GM23248 (cell line): ENCODE data around the gene GFRA1. TPM values are rescaled to one million over a fixed set of nuclear protein-coding genes. Genes with fewer than 3 reads are reported as not detected.

Source experiments
- DNase-seq: peaks from one replicate; pipeline ENCODE4 v3.0.0-alpha.2; 2015
- H2AFZ ChIP-seq: fragments of 200-600 bp; sonication (generic); 2 replicates; pipeline ENCODE4 v1.6.1; 2016; ENCODE audit warnings: antibody characterized with exemption
- H3F3A ChIP-seq: fragments of 200-600 bp; sonication (generic); 2 replicates; pipeline ENCODE4 v1.6.1; 2016; ENCODE audit warnings: mild to moderate bottlenecking, antibody characterized with exemption, mixed run types; ENCODE audit not compliant: insufficient read depth
- H3K27ac ChIP-seq: fragments of 200-600 bp; sonication (generic); 2 replicates; pipeline ENCODE4 v1.5.1; 2016; ENCODE audit warnings: mild to moderate bottlenecking
- H3K27me3 ChIP-seq: fragments of 200-600 bp; sonication (generic); replicated peaks from 2 replicates; pipeline ENCODE4 v1.6.1; 2016; ENCODE audit warnings: mild to moderate bottlenecking; ENCODE audit not compliant: insufficient read depth
- H3K36me3 ChIP-seq: fragments of 200-600 bp; sonication (generic); 2 replicates; pipeline ENCODE4 v1.6.1; 2016; ENCODE audit warnings: low read depth, mild to moderate bottlenecking
- H3K4me1 ChIP-seq: fragments of 200-600 bp; sonication (generic); 2 replicates; pipeline ENCODE4 v1.6.1; 2016; ENCODE audit warnings: mild to moderate bottlenecking; ENCODE audit not compliant: insufficient read depth
- H3K4me2 ChIP-seq: fragments of 200-600 bp; sonication (generic); one replicate; pipeline ENCODE4 v1.6.1; 2016; ENCODE audit warnings: mild to moderate bottlenecking; ENCODE audit not compliant: unreplicated experiment
- H3K4me3 ChIP-seq: fragments of 200-600 bp; sonication (generic); 2 replicates; pipeline ENCODE4 v1.5.1; 2016; ENCODE audit warnings: mild to moderate bottlenecking
- H3K79me2 ChIP-seq: fragments of 200-600 bp; sonication (generic); 2 replicates; pipeline ENCODE4 v1.6.1; 2016; ENCODE audit warnings: mild to moderate bottlenecking; ENCODE audit not compliant: insufficient read depth
- H3K9ac ChIP-seq: fragments of 200-600 bp; sonication (generic); 2 replicates; pipeline ENCODE4 v1.6.1; 2016; ENCODE audit warnings: mild to moderate bottlenecking
- H3K9me2 ChIP-seq: fragments of 200-600 bp; sonication (generic); 2 replicates; pipeline ENCODE4 v1.6.1; 2016; ENCODE audit warnings: mixed run types, mild to moderate bottlenecking, moderate library complexity; ENCODE audit not compliant: insufficient read depth
- H3K9me3 ChIP-seq: fragments of 200-600 bp; sonication (generic); one replicate; pipeline ENCODE4 v1.6.1; 2017; ENCODE audit warnings: low read depth
- H4K20me1 ChIP-seq: fragments of 200-600 bp; sonication (generic); 2 replicates; pipeline ENCODE4 v1.6.0; 2016; ENCODE audit not compliant: insufficient read depth
- EZH2 ChIP-seq: fragments of 200-600 bp; sonication (generic); IDR thresholded peaks from 2 replicates; pipeline ENCODE4 v1.6.1; 2018; ENCODE audit warnings: antibody characterized with exemption, mild to moderate bottlenecking; ENCODE audit not compliant: insufficient read depth, poor library complexity, severe bottlenecking
- EZH2phosphoT487 ChIP-seq: fragments of 200-600 bp; sonication (generic); IDR thresholded peaks from 2 replicates; pipeline ENCODE4 v1.6.1; 2018; ENCODE audit warnings: antibody characterized with exemption, moderate library complexity, mild to moderate bottlenecking, low read depth; ENCODE audit not compliant: insufficient read depth
- WGBS, 2 experiments: methylation state at CpG; one replicate each; pipeline ENCODE4 v1.1.6; 2015 to 2017; ENCODE audit warnings: low lambda C conversion rate in 2 of 2, low coverage in 1 of 2; ENCODE audit errors: missing lambda C conversion rate in 2 of 2; 5-methylcytosine and 5-hydroxymethylcytosine counted together
- in situ Hi-C: fragments of 300-500 bp; cut with MboI; formaldehyde crosslinking; loops from 2 replicates; pipeline ENCODE4 v1.15.0; 2020
- polyA plus RNA-seq: library from polyadenylated mRNA; unstranded; fragments of >200 nt; fragmentation: Nextera tagmentation; extraction: Ambion mirVana; gene quantifications from 2 replicates; pipeline ENCODE4 v1.2.1, GENCODE V29; 2016
- total RNA-seq: library from RNA; depleted of rRNA; stranded (reverse); fragments of >200 nt; shearing (Covaris generic); gene quantifications from 2 replicates; pipeline ENCODE4 v1.2.3, GENCODE V29; 2014

The GFRA1 gene
- total and polyA plus RNA-seq, 2 experiments from 2014 or later: 5.0 to 5.2 TPM

DNA sequence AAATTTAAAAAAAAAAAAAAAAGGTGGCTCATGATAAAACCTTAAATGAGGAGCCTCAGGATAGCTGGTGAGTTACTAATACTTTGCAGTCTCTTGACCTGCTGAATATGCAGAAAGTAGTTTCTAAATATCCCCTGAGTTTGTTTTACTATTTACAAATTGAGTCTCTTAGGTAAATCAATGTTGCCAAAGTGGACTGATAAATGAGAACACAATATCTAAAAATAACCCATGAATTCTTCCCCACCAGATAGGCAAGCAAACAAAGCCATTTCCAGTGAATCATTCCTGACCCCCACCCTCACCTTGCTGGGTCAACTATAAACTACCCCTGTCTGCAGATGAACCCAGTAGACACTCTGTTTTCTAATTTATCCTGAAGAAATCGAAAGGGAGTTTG is 78.9 kb downstream of the GFRA1 start:
- H3K4me1 ChIP-seq: no peaks in the 10 kb centered on the region
- H4K20me1 ChIP-seq: no peaks in the 10 kb centered on the region
- no peaks in the 10 kb centered on the region for H3K27me3 ChIP-seq
- no peak overlapping the region for H2AFZ ChIP-seq
- no peaks in the 10 kb centered on the region for H3F3A ChIP-seq
- no peak overlapping the region for H3K4me2 ChIP-seq
- no peaks in the 10 kb centered on the region for H3K9me3 ChIP-seq
- TF ChIP-seq EZH2 (no peak), EZH2phosphoT487 (no peak)
- no peak overlapping the region for H3K27ac ChIP-seq
- H3K4me3 ChIP-seq: no peak overlapping the region
- H3K36me3 ChIP-seq: no peaks in the 10 kb centered on the region
- H3K79me2 ChIP-seq: no peaks in the 10 kb centered on the region
- 77% methylated on average over 1 of the region's 1 CpG for WGBS, 2 experiments
- in situ Hi-C loops: no loop called here
- H3K9ac ChIP-seq: no peak overlapping the region
- DNase-seq: no peak
- no peaks in the 10 kb centered on the region for H3K9me2 ChIP-seq

GRCh38 chr10:116190883-116191282 is 82.1 kb downstream of the GFRA1 start:
- Histone ChIP-seq H3K27me3 (no peaks in the 10 kb centered on the region), H3K4me3 (no peak overlapping the region), H3K9me3 (no peaks in the 10 kb centered on the region), H3K36me3 (no peaks in the 10 kb centered on the region), H4K20me1 (no peaks in the 10 kb centered on the region), H3F3A (no peaks in the 10 kb centered on the region), H3K4me2 (no peak overlapping the region), H3K79me2 (no peaks in the 10 kb centered on the region), H2AFZ (no peak overlapping the region), H3K9ac (no peak overlapping the region), H3K27ac (no peak overlapping the region), H3K4me1 (no peaks in the 10 kb centered on the region), H3K9me2 (no peaks in the 10 kb centered on the region)
- in situ Hi-C loops: no loop called here
- no peak for TF ChIP-seq EZH2phosphoT487
- TF ChIP-seq EZH2: no peak
- no peak for DNase-seq
- WGBS, 2 experiments: 52 to 56% methylated on average over 2 of the region's 2 CpGs

DNA sequence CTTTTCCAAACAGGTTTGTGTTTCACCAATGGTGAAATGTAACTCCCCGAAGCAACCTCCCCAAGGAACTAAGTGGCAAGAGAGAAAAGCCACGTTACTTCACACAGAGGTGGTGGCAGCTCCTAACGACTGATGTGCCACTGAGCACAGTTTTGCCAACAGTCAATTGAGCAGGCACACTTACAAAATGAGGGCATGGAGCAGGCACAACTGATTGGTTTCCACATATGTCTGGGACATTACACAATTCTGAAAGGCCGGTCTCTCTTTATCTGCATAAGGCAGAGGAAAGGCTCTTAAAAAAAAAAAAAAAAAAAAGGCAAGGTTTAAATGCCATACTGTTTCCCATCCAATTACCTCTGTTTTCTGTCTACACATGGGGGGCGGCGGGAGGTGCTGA is 86.7 kb downstream of the GFRA1 start:
- Histone ChIP-seq H3F3A (no peaks in the 10 kb centered on the region), H3K36me3 (no peaks in the 10 kb centered on the region), H3K9me3 (no peaks in the 10 kb centered on the region), H2AFZ (no peak overlapping the region), H3K4me2 (no peak overlapping the region), H3K27ac (no peak overlapping the region), H3K9me2 (no peaks in the 10 kb centered on the region), H3K79me2 (no peaks in the 10 kb centered on the region), H4K20me1 (no peaks in the 10 kb centered on the region), H3K27me3 (no peaks in the 10 kb centered on the region), H3K4me3 (no peak overlapping the region), H3K4me1 (no peaks in the 10 kb centered on the region), H3K9ac (no peak overlapping the region)
- DNase-seq: no peak
- WGBS, 2 experiments: 54 to 62% methylated on average over 6 of the region's 6 CpGs
- TF ChIP-seq EZH2 (no peak), EZH2phosphoT487 (no peak)
- in situ Hi-C loops: no loop called here

DNA sequence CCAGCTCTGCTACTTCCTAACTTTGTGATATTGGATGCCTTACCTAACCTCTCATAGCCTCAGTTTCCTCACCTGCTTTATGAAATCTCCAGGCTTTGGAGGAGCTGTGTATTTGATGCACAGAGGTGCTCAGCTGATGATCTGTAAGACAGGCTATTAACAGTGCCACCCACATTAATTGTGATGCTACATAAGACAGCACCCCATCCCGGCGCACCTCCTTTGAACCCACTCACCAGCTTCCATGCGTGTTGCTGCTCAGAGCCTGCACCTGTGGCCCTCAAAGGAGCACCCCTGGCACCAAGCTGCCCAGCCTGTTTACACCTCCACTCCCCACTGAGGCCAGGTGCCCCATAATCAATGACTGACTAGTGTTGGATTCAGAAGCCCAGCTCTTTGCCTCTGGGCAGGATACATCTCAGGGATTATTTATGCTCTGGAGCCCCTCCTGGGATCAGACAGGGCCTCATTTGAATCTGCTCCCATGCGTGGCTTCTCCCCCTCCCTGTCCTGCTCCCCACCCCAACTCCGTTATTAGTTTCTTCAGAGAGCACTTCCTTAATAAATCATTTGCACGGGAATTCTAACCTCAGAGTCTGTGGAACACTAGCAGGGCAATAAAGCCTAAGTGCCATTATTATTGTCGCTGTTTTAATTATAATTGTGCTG is 87.7 kb downstream of the GFRA1 start:
- DNase-seq: no peak
- no peak overlapping the region for H3K9ac ChIP-seq
- no peaks in the 10 kb centered on the region for H3F3A ChIP-seq
- no peaks in the 10 kb centered on the region for H3K9me3 ChIP-seq
- no peaks in the 10 kb centered on the region for H3K79me2 ChIP-seq
- H3K4me2 ChIP-seq: no peak overlapping the region
- H3K27me3 ChIP-seq: no peaks in the 10 kb centered on the region
- no peak overlapping the region for H3K27ac ChIP-seq
- 56 to 60% methylated on average over 7 of the region's 7 CpGs for WGBS, 2 experiments
- in situ Hi-C loops: no loop called here
- no peak overlapping the region for H3K4me3 ChIP-seq
- no peaks in the 10 kb centered on the region for H3K4me1 ChIP-seq
- no peaks in the 10 kb centered on the region for H3K9me2 ChIP-seq
- H4K20me1 ChIP-seq: no peaks in the 10 kb centered on the region
- no peak overlapping the region for H2AFZ ChIP-seq
- H3K36me3 ChIP-seq: no peaks in the 10 kb centered on the region
- TF ChIP-seq EZH2: no peak
- no peak for TF ChIP-seq EZH2phosphoT487

GRCh38 chr10:116184512-116184794 is 88.6 kb downstream of the GFRA1 start:
- Histone ChIP-seq H3K36me3 (no peaks in the 10 kb centered on the region), H3K4me2 (no peak overlapping the region), H3K27ac (no peak overlapping the region), H2AFZ (no peak overlapping the region), H3K9me2 (no peaks in the 10 kb centered on the region), H4K20me1 (no peaks in the 10 kb centered on the region), H3K9me3 (no peaks in the 10 kb centered on the region), H3K4me1 (no peaks in the 10 kb centered on the region), H3K9ac (no peak overlapping the region), H3K79me2 (no peaks in the 10 kb centered on the region), H3K4me3 (no peak overlapping the region), H3F3A (no peaks in the 10 kb centered on the region), H3K27me3 (no peaks in the 10 kb centered on the region)
- 85 to 88% methylated on average over 2 to 3 of the region's 3 CpGs for WGBS, 2 experiments
- in situ Hi-C loops: no loop called here
- TF ChIP-seq EZH2phosphoT487: no peak
- no peak for TF ChIP-seq EZH2
- DNase-seq: no peak
